Measurements from ENCODE around the gene ZNF277.

ZNF277 gene

DNA sequence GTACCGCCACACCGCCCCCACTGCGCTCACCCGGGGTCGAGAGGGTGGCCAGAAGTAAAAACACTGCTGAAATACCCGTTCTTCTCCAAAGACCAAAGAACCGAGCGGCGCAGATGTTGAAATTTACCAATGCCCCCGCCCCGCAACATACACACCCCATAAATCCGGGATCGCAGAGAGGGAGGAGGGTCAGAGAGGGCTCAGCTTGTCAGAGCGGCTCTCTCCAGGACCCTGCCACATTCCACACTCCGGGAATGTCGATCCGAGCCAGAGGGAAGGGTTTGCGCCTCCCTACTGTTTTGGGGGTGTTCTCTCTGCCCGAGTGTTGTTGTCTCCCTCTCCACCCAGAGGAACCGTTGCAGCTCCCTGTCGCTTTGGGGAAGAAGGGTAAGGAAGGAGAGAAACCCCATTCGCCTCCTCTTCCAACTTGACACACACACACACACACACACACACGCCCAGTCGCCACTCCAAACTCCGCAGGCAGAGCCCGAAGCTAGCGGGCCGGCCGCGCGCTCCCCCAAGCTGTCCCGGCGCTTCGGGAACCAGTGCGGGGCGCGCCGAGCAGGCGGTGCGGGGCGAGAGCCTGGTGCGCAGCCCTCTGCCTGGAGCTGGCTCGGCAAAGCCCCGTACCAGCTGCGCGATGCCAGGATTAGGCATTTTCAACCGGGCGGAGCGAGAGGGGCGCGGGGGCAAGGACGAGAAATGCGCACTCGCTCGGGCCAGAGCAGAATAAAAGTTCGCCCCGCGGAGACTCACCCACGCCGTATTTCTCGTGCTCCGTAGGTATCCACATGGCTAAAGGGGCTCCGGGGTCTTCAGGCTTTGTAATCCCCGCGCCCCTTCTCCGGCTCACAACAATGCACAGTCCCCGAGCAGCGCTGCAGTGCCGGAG, 905 bp upstream of the ZNF277 start:
- peak overlapping the region; percentile 69 to 98 (median 85) for H3K4me3 ChIP-seq
- peak overlapping the region; percentile 15 to 90 (median 78) for H3K27ac ChIP-seq

GRCh38 chr7:112206991-112207592, 597 bp downstream of the ZNF277 start:
- Histone ChIP-seq H3K4me3 (peak overlapping the region; percentile 69 to 98 (median 85)), H3K27ac (peak overlapping the region; percentile 8 to 88 (median 75))

DNA sequence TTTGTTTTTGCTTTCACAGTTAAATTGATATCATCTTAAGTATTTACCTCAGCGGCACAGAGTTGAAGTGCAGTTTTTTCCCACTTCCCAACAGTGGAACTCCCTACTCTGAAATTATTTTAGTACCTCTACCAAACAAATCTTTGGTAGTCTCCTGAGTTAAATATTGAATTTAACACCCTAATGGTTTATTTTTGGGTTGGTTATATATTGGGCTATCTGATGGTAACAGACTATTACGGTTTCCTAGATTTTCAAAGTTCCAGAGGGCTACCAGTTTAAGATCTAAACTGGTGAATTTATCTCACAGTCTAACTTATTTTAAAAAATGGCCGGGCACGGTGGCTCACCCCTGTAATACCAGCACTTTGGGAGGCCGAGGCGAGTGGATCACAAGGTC, 1.3 kb downstream of the ZNF277 start:
- no peak overlapping the region for H3K27ac ChIP-seq
- H3K4me3 ChIP-seq: peak overlapping the region in 1 of 7 experiments; percentile 95

DNA sequence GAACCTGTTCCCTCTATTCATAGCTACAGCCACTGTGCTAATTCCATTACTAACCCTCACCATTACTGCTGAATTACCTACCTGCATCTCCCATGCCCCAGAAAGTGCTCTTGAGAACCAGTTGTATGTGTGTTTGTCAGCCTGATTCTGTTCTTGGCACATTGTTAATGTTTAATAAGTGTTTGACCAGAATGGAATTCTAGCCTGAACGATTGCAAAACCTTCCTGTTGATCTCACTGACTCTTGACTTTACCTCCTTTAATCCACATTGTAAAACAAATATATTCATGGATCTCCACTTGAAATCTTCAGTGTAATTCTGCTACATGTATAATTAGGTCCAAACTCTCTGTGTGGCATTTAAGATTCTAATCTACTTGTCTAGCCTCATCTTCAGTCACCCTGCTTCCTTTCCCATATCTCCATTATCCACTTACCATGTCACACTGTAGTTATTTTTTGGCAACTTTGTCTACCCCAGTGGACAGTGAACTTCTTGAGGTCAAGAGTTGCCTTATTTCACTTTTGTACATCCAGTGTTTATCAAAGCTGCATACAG, 4.9 kb downstream of the ZNF277 start:
- H3K27ac ChIP-seq: no peak overlapping the region

GRCh38 chr7:112212571-112212970, 6.1 kb downstream of the ZNF277 start:
- H3K27ac ChIP-seq: no peak overlapping the region
- no peak overlapping the region for H3K4me3 ChIP-seq

More for the DNA sequence above, 4.9 kb downstream of the ZNF277 start:
- no peak overlapping the region for H3K4me3 ChIP-seq

GRCh38 chr7:112213735-112214134, 7.2 kb downstream of the ZNF277 start:
- Histone ChIP-seq H3K4me3 (no peak overlapping the region), H3K27ac (no peak overlapping the region)

DNA sequence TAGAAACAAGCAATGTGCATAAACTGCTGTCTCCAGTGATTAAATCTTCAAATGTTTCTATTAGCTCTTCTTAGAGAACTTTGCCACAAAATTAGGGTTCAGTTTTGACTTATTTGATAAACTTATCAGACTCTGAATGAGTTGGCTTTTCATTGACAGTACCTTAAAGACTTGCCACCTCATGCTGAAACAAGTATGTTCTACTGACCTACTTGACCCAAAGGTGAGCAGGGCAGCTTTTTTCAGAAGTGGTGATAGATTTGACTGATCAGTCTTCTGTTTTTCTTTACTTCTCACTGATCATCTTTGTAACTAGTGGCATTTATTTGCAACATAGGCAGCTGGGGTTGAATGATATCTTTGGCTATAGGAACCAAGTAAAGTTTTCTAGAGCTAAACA, 7.8 kb downstream of the ZNF277 start:
- Histone ChIP-seq H3K4me3 (no peak overlapping the region), H3K27ac (no peak overlapping the region)

DNA sequence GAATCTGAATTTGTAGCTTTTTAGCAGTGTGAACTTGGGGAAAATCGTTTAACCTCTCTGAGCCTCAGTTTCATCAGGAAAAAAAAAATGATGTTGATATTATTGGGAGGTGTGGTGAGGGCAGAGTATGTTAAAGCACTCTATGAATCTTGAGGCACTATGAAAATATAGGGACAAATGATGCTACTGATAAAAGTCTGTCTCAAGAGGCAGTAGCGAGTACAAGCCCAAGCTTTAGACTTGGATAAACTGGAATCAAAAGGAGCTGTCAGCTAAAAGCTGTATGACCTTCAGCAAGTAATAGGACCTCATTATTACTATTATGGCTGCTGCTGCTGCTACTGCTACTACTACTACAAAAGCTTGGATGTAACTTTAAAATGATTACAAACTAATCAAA, 8.4 kb downstream of the ZNF277 start:
- Histone ChIP-seq H3K4me3 (no peak overlapping the region), H3K27ac (no peak overlapping the region)

GRCh38 chr7:112215787-112216186, 9.3 kb downstream of the ZNF277 start:
- H3K27ac ChIP-seq: no peak overlapping the region
- H3K4me3 ChIP-seq: no peak overlapping the region

GRCh38 chr7:112220877-112221434, 14.5 kb downstream of the ZNF277 start:
- no peak overlapping the region for H3K27ac ChIP-seq

GRCh38 chr7:112223310-112223709, 16.8 kb downstream of the ZNF277 start:
- no peak overlapping the region for H3K4me3 ChIP-seq
- no peak overlapping the region for H3K27ac ChIP-seq

More at GRCh38 chr7:112220877-112221434, 14.5 kb downstream of the ZNF277 start:
- H3K4me3 ChIP-seq: no peak overlapping the region

DNA sequence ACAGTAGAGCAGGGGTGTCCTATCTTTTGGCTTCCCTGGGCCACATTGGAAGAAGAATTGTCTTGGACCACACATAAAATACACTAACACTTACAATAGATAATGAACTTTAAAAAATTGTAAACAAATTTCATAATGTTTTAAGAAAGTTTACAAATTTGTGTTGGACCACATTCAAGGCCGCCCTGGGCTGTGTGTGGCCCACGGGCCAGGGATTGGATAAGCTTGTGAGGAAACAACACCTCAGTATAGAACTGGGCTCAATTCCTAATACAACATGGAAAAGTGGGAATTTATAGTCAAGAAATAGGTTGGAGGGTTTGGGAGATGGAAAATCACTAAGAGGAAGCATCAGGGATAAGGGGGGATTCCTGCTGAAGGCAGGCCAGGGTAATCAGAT, 17.7 kb downstream of the ZNF277 start:
- H3K4me3 ChIP-seq: no peak overlapping the region
- no peak overlapping the region for H3K27ac ChIP-seq

GRCh38 chr7:112225006-112225405, 18.5 kb downstream of the ZNF277 start:
- Histone ChIP-seq H3K27ac (no peak overlapping the region), H3K4me3 (no peak overlapping the region)

- Histone ChIP-seq H3K4me3 (no peak overlapping the region), H3K27ac (no peak overlapping the region)
Measured at GRCh38 chr7:112226701-112227276, 20.3 kb downstream of the ZNF277 start.

DNA sequence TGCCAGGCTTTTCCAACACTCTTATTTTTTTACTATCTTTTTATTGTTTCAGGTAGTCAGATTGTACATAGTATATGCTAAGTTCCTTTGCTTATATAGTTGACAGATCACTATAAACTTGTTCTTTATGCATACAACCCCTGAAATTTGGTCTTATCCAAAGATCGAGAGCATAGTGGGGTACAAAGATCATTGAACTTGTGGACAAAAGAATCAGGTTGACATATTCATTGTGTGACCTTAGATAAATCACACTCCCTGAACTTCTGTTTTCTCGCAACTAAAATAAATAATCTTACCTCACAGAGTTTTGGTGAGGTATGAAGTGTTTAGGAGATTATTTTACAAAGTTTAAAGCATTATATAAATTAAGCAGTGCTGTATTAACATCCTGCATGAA, 22.1 kb downstream of the ZNF277 start:
- H3K4me3 ChIP-seq: no peak overlapping the region
- H3K27ac ChIP-seq: no peak overlapping the region

DNA sequence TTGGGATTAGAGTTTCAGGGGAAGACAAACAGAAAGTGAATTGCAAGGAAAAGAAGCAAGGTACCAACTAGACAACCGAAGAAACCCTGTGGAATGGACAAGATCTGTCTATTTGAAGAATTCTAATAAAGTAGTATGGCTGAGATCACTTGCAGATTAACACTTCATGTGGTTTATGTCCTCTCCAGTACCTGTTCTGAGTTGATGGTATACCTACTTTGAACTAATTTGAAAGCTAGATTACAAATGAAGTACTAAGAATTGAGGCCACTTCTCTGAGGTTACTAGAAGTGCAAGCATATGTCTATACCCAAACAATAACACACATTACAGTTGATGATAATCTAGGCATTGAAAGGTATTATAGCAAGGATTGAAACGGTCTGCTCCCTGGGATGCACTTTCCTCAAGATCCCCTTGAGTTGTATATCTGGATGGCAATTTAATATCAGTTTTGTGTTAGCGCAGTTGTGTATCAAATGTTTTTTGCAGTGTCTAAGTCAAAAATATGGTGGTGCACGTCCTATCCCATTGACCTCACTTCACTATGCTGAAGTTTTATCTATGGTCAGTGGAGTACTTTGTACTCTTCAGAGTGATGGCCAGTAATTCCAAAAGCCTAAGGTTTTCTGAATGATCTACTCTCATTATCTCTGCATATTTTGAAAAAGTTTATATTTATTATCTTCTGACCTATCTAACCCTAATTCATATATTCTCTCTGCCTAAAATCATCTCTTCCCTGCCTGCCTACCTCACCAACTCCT, 25.9 kb downstream of the ZNF277 start:
- H3K27ac ChIP-seq: no peak overlapping the region
- H3K4me3 ChIP-seq: no peak overlapping the region

DNA sequence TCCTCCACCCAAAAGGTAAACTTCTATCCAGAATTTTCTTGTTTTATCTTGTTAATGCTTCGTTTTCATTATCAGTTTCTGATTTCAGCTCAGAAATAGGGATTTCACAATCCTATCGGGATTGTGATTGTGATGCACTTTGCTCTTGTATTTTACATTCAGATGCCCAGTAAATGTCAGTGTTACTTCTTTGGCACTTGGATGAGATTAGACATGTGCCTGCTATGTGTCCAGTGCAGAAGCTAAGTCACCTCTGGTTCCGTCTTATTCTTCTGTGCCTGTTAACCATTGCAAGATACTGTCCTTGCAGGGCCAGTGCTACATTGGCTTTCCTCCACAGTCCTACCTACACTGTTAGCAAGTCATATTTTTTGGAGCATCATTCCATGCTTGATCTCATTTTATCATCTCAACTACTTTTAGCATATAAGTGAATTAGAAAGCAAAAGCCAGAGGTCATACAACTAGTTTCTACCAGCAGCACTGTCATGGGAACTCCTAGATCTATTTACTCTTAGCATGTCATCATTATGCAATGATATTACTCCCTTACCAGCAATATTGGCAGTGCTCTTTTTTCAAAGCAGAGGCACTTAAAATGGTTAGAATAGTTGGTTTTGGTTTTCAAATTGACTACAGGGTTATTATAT, 26.7 kb downstream of the ZNF277 start:
- Histone ChIP-seq H3K27ac (no peak overlapping the region), H3K4me3 (no peak overlapping the region)

GRCh38 chr7:112234147-112234546, 27.7 kb downstream of the ZNF277 start:
- no peak overlapping the region for H3K27ac ChIP-seq
- H3K4me3 ChIP-seq: no peak overlapping the region

GRCh38 chr7:112236597-112236996, 30.1 kb downstream of the ZNF277 start:
- Histone ChIP-seq H3K27ac (no peak overlapping the region), H3K4me3 (no peak overlapping the region)
